HL-60 (cell line): ENCODE results near the gene ZNF57.

Experiments used
- DNase-seq, 2 experiments: peaks; one replicate each; pipeline ENCODE4 v3.0.0-alpha.2; 2010 to 2020; ENCODE audit warnings: low read depth in 1 of 2, low spot score in 1 of 2
- H3K27ac ChIP-seq: fragments of 250-450 bp; sonication (Bioruptor Pico); replicated peaks from 2 replicates; pipeline ENCODE4 v1.5.1; 2020; ENCODE audit warnings: mild to moderate bottlenecking, moderate library complexity
- H3K27me3 ChIP-seq: fragments of 250-450 bp; sonication (Bioruptor Pico); 2 replicates; pipeline ENCODE4 v1.5.1; 2021; ENCODE audit warnings: mild to moderate bottlenecking, moderate library complexity; ENCODE audit not compliant: insufficient read depth, poor library complexity, severe bottlenecking
- H3K4me3 ChIP-seq: replicated peaks from 2 replicates; pipeline ENCODE4 v1.5.1; 2011; ENCODE audit warnings: mild to moderate bottlenecking, control low read depth, low read length; ENCODE audit not compliant: insufficient read depth
- CTCF ChIP-seq: IDR thresholded peaks from one replicate; pipeline ENCODE4 v1.5.1; 2011; ENCODE audit warnings: low read length, control low read depth, inconsistent platforms; ENCODE audit not compliant: insufficient read depth
- GABPA ChIP-seq: IDR thresholded peaks from 2 replicates; pipeline ENCODE4 v1.6.1; 2012; ENCODE audit warnings: low read depth
- POLR2AphosphoS5 ChIP-seq: IDR thresholded peaks from 2 replicates; pipeline ENCODE4 v1.6.1; 2012; ENCODE audit warnings: low read depth
- SPI1 ChIP-seq: IDR thresholded peaks from 2 replicates; pipeline ENCODE4 v1.6.1; 2012; ENCODE audit warnings: low read depth, mild to moderate bottlenecking, borderline replicate concordance
- TF ChIP-seq, protein P1 (sequence below): IDR thresholded peaks from 2 replicates; pipeline ENCODE4 v1.6.1; 2012; ENCODE audit warnings: low read depth; ENCODE audit not compliant: insufficient replicate concordance

Gene ZNF57

DNA sequence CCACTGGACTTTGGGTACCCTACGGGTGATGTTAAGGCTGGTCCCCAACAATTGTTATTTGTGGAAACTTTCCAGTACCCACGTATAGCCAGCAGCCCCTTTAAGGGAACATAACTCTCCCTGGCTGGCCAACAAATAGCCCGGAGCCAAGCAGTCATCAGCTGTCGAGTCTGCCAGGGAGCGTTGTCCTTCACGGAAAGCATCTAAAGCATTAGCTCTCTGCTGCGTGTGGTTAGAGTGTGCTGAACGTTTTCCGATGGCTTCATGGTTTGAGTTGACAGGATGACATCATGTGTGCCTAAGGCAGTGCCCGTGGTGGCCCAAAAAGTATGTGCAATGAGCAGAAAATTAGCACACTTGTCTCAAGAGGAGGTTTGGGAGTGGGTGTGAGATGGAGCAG is 36.9 kb upstream of the ZNF57 start:
- H3K4me3 ChIP-seq, result no peak overlapping the region
- H3K27ac ChIP-seq, result no peak overlapping the region
- H3K27me3 ChIP-seq, result no peaks in the 10 kb centered on the region
- DNase-seq, result no peak
- no peak for TF ChIP-seq GABPA

GRCh38 chr19:2865334-2866100 is 35.2 kb upstream of the ZNF57 start:
- DNase-seq, result no peak
- Histone ChIP-seq H3K27me3 (no peaks in the 10 kb centered on the region), H3K27ac (no peak overlapping the region), H3K4me3 (no peak overlapping the region)
- TF ChIP-seq CTCF (no peak), GABPA (no peak), POLR2AphosphoS5 (no peak), SPI1 (no peak)
- TF ChIP-seq, protein P1, sequence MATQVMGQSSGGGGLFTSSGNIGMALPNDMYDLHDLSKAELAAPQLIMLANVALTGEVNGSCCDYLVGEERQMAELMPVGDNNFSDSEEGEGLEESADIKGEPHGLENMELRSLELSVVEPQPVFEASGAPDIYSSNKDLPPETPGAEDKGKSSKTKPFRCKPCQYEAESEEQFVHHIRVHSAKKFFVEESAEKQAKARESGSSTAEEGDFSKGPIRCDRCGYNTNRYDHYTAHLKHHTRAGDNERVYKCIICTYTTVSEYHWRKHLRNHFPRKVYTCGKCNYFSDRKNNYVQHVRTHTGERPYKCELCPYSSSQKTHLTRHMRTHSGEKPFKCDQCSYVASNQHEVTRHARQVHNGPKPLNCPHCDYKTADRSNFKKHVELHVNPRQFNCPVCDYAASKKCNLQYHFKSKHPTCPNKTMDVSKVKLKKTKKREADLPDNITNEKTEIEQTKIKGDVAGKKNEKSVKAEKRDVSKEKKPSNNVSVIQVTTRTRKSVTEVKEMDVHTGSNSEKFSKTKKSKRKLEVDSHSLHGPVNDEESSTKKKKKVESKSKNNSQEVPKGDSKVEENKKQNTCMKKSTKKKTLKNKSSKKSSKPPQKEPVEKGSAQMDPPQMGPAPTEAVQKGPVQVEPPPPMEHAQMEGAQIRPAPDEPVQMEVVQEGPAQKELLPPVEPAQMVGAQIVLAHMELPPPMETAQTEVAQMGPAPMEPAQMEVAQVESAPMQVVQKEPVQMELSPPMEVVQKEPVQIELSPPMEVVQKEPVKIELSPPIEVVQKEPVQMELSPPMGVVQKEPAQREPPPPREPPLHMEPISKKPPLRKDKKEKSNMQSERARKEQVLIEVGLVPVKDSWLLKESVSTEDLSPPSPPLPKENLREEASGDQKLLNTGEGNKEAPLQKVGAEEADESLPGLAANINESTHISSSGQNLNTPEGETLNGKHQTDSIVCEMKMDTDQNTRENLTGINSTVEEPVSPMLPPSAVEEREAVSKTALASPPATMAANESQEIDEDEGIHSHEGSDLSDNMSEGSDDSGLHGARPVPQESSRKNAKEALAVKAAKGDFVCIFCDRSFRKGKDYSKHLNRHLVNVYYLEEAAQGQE, result no peak

DNA sequence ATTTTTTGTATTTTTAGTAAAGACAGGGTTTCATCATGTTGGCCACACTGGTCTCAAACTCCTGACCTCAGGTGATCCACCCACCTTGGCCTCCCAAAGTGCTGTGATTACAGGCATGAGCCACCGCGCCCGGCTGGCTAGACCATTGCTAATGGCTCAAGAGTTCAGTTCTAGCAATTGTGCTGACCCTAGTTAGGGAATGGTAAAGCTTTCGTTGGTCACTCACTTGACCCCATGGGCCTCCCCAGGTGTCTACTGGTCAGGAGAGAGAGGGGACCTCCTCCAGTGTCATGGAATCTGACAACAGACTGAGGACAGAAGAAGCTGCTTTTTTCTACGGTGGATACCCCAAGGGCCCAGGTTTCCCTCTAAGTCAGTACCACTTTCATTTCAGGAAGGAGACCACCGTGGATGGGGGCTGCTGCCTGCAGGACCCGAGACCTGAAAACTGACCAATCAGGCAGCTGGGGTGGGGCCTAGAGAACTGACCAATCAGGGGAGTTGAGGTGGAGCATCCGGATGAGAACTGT is 34.2 kb upstream of the ZNF57 start:
- no peak overlapping the region for H3K27ac ChIP-seq
- no peaks in the 10 kb centered on the region for H3K27me3 ChIP-seq
- TF ChIP-seq GABPA (no peak), SPI1 (no peak), CTCF (no peak), POLR2AphosphoS5 (no peak)
- TF ChIP-seq, protein P1, result no peak
- no peak for DNase-seq
- no peak overlapping the region for H3K4me3 ChIP-seq

DNA sequence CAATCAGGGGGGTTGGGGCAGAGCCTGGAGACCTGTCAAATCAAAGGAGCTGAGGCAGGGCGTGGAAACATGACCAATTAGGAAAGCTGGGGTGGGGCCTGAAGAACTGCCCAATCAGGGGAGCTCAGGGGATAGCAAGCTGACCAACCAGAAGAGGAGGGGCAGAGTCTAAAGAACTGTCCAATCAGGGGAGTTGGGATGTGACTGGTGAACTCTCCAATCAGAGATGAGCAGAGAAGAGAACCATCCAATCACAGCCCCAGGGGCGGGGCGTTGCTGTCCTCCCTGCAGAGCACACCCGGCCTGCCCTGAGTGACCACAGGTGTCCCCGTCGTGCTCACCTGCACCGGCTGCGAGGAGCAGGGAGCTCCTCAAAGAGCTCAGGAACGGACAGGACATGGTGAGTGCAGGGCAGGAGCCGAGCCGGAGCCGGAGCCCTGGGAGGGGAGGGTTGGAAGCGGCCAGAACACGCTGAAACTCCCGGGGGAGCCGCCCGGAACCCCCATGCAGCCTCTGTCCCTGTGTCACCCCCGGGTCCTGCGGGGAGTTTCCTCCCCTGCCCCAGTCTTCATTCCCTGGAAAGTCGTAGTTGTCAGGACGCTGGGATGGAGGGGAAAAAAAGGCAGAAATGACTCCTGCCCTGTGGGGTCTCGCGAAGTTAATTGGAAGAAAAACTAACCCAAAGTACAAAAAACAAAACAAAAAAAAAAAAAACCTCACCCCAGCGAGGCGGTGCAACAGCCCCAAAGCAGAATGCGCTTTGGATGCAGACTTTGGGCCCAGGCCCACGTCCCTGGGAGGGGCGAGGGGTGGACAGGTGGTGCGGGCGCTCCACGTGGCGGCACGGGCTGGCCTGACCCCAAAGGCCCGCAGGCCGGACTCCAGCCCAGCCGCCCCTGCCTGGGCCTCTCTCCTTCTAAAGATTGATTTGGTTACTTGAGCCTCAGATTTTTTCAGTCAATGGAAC is 33.4 kb upstream of the ZNF57 start, which contains the start of gene ZNF556:
TSS of gene ZNF556 (plus strand) at position 311 of the 967 bp plus-strand sequence. CDS start at position 398, 87 bp downstream.
- TF ChIP-seq CTCF (no peak), POLR2AphosphoS5 (no peak), SPI1 (no peak), GABPA (no peak)
- TF ChIP-seq, protein P1, result no peak
- no peaks in the 10 kb centered on the region for H3K27me3 ChIP-seq
- DNase-seq, result no peak
- H3K4me3 ChIP-seq, result no peak within 1 kb of the TSS
- H3K27ac ChIP-seq, result no peak within 1 kb of the TSS
